Rectal smooth muscle tissue (tissue), 1 donor: Measurements from ENCODE around the gene PRX.
A peak's percentile ranks its signal among the peaks of the same experiment; 100 is the strongest.

Experiments
- H3K27ac ChIP-seq: one replicate; pipeline ENCODE4 v1.7.0; 2013; ENCODE audit warnings: low read depth, low read length, inconsistent platforms
- H3K27me3 ChIP-seq: one replicate; pipeline ENCODE4 v1.7.0; 2013; ENCODE audit warnings: low read length; ENCODE audit not compliant: control insufficient read depth, insufficient read depth
- H3K36me3 ChIP-seq: one replicate; pipeline ENCODE4 v1.7.0; 2013; ENCODE audit warnings: low read length; ENCODE audit not compliant: control insufficient read depth, insufficient read depth
- H3K4me1 ChIP-seq: one replicate; pipeline ENCODE4 v1.7.0; 2013; ENCODE audit warnings: low read length; ENCODE audit not compliant: control insufficient read depth, insufficient read depth
- H3K4me3 ChIP-seq: one replicate; pipeline ENCODE4 v1.7.0; 2013; ENCODE audit warnings: low read length
- H3K9ac ChIP-seq: one replicate; pipeline ENCODE4 v1.7.0; 2013; ENCODE audit warnings: low read length

Gene PRX

GRCh38 chr19:40360708-40361241 is 52.4 kb downstream of the PRX start:
- no peak overlapping the region for H3K9ac ChIP-seq
- no peaks in the 10 kb centered on the region for H3K36me3 ChIP-seq

GRCh38 chr19:40360020-40360707 is 53.0 kb downstream of the PRX start:
- no peak overlapping the region for H3K27ac ChIP-seq
- no peaks in the 10 kb centered on the region for H3K27me3 ChIP-seq
- H3K4me1 ChIP-seq, result no peaks in the 10 kb centered on the region
- H3K4me3 ChIP-seq, result no peak overlapping the region
- no peaks in the 10 kb centered on the region for H3K36me3 ChIP-seq
- no peak overlapping the region for H3K9ac ChIP-seq

More at GRCh38 chr19:40360708-40361241, 52.4 kb downstream of the PRX start:
- H3K27ac ChIP-seq, result no peak overlapping the region
- no peak overlapping the region for H3K4me3 ChIP-seq
- no peaks in the 10 kb centered on the region for H3K27me3 ChIP-seq
- H3K4me1 ChIP-seq, result no peaks in the 10 kb centered on the region

GRCh38 chr19:40358773-40359172 is 54.4 kb downstream of the PRX start:
- Histone ChIP-seq H3K36me3 (no peaks in the 10 kb centered on the region), H3K9ac (no peak overlapping the region), H3K4me3 (no peak overlapping the region), H3K4me1 (no peaks in the 10 kb centered on the region), H3K27me3 (no peaks in the 10 kb centered on the region), H3K27ac (no peak overlapping the region)

- Histone ChIP-seq H3K27me3 (no peaks in the 10 kb centered on the region), H3K9ac (no peak overlapping the region), H3K36me3 (no peaks in the 10 kb centered on the region), H3K4me1 (no peaks in the 10 kb centered on the region), H3K4me3 (no peak overlapping the region), H3K27ac (no peak overlapping the region)
Observed at GRCh38 chr19:40357640-40358039, 55.5 kb downstream of the PRX start.

GRCh38 chr19:40356681-40357595 is 56.2 kb downstream of the PRX start:
- no peak overlapping the region for H3K4me3 ChIP-seq
- H3K4me1 ChIP-seq, result no peaks in the 10 kb centered on the region
- no peaks in the 10 kb centered on the region for H3K36me3 ChIP-seq
- H3K27ac ChIP-seq, result no peak overlapping the region
- no peak overlapping the region for H3K9ac ChIP-seq
- H3K27me3 ChIP-seq, result no peaks in the 10 kb centered on the region

GRCh38 chr19:40355975-40356680 is 57.0 kb downstream of the PRX start:
- Histone ChIP-seq H3K4me1 (no peaks in the 10 kb centered on the region), H3K4me3 (no peak overlapping the region), H3K27ac (no peak overlapping the region), H3K27me3 (no peaks in the 10 kb centered on the region), H3K36me3 (no peaks in the 10 kb centered on the region), H3K9ac (no peak overlapping the region)

GRCh38 chr19:40348961-40349507 is 64.1 kb downstream of the PRX start:
- Histone ChIP-seq H3K27me3 (no peaks in the 10 kb centered on the region), H3K27ac (peak overlapping the region; percentile 34), H3K36me3 (no peaks in the 10 kb centered on the region), H3K9ac (peak overlapping the region; percentile 41), H3K4me3 (peak overlapping the region; percentile 78), H3K4me1 (peaks cover 6% of the 10 kb centered on the region)

GRCh38 chr19:40348125-40348913 is 64.9 kb downstream of the PRX start, which contains the start of the genes C19orf47 and PLD3:
C19orf47 (minus strand) TSS chr19:40348397; CDS start chr19:40341857, 6,540 bp downstream.
PLD3 (plus strand) TSS chr19:40348695; CDS start chr19:40366484, 17,789 bp downstream.
- peaks cover 6% of the 10 kb centered on the region for H3K4me1 ChIP-seq
- peak within 1 kb of the TSS; percentile 41 for H3K9ac ChIP-seq
- peak within 1 kb of the TSS; percentile 80 for H3K4me3 ChIP-seq
- peak within 1 kb of the TSS; percentile 34 for H3K27ac ChIP-seq
- H3K36me3 ChIP-seq, result no peaks in the 10 kb centered on the region
- no peaks in the 10 kb centered on the region for H3K27me3 ChIP-seq

GRCh38 chr19:40344422-40344821 is 68.8 kb downstream of the PRX start:
- Histone ChIP-seq H3K27ac (no peak overlapping the region), H3K27me3 (no peaks in the 10 kb centered on the region), H3K4me1 (peaks cover 6% of the 10 kb centered on the region), H3K36me3 (no peaks in the 10 kb centered on the region), H3K4me3 (no peak overlapping the region), H3K9ac (no peak overlapping the region)
